ENCODE results near the gene MPV17L2.

The MPV17L2 gene

DNA sequence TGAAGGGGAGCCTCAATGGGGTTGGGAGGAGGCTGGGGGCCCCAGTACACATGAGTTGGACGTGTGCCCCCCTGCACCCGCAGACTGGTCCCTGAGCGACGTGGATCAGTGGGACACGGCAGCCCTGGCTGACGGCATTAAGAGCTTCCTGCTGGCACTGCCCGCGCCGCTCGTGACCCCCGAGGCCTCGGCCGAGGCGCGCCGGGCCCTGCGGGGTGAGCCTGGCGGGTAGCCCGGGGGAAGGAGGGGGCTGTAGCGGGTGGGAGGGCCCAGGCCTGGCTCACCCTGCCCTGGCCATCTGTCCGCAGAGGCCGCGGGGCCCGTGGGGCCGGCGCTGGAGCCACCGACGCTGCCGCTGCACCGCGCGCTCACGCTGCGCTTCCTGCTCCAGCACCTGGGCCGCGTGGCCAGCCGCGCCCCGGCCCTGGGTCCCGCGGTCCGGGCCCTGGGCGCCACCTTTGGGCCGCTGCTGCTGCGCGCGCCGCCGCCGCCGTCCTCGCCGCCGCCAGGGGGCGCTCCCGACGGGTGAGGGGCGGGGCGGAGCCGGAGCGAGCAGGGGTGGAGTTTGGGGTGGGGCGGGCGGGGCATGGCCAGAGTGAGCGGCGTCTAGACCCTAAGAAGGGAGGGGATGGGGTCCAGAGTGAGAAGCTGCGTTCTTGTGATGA lies 31.9 kb upstream of the MPV17L2 start:
- DNase-seq, result peak; percentile 51

DNA sequence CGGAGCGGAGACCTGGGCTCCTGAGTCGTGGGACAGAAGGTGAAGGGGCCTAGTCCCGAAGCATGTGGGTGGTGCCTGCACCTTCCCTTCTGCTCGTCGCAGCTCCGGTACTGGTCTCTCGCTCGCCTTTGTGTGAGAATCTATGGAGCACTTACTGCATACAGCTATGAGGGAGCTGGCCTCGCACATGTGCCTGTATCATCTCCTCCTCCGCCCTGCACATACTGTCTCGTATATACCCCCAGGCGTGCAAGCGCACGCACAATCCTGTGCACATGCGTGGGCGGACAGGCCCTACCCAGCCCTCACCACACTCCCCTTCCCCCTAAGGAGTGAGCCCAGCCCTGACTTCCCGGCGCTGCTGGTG lies 31.4 kb upstream of the MPV17L2 start:
- no peak for DNase-seq

DNA sequence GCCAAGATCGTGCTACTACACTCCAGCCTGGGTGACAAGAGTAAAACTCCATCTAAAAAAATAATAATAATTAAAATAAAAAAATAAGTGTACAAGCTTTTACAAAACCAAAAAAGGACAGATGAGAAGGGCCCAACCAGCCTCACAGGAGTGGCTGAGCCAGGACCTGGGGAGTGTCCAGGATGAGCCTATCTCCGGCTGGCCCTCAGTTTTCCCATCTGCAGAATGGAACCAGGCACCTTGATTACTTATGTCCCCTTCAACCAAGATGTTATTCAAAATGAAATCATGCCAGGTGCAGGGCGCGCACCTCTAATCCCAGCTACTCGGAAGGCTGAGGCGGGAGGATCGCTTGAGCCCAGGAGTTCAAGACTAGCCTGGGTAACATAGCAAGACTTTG lies 28.9 kb upstream of the MPV17L2 start:
- DNase-seq, result no peak

DNA sequence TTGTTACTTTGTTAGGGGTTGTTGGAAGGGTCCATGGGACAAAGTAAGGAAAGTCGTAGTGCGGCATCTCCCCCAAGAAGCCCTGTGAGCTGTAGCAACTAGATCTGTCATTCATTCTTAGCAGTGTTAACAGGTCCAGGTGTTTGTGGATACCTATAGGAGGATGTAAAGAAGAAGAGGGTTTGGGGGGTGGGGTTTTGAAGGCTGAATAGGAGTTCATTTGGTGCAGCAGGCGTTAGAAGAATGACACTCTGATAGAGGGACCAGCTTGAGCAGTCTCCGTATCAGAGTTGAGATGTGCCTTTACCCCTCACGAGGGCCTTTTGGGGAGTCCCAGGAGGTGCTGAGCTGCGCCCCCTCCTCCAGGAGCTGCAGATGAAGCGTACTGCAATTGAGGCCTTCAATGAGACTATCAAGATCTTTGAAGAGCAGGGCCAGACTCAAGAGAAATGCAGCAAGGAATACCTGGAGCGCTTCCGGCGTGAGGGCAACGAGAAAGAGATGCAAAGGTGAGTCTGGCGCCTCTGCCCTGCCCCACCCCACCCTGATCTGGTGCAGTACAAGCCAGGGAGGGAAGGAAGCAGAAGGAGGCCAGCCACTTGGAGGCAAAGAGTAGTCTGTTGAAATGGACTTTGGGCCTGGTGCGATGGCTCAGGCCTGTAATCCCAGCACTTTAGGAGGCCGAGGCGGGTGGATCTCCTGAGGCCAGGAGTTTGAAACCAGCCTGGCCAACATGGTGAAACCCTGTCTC lies 27.0 kb upstream of the MPV17L2 start:
- DNase-seq, result no peak

DNA sequence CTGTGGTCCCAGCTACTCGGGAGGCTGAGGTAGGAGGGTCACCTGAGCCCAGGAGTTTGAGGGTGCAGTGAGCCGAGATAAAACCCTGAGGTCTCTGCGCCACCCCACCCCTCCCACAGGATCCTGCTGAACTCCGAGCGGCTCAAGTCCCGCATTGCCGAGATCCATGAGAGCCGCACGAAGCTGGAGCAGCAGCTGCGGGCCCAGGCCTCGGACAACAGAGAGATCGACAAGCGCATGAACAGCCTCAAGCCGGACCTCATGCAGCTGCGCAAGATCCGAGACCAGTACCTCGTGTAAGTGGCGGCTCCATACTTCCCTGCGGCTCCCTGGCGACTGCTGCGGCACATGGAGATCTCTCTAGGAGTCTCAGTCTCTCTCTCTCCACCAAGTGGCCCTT lies 26.0 kb upstream of the MPV17L2 start:
- no peak for DNase-seq

DNA sequence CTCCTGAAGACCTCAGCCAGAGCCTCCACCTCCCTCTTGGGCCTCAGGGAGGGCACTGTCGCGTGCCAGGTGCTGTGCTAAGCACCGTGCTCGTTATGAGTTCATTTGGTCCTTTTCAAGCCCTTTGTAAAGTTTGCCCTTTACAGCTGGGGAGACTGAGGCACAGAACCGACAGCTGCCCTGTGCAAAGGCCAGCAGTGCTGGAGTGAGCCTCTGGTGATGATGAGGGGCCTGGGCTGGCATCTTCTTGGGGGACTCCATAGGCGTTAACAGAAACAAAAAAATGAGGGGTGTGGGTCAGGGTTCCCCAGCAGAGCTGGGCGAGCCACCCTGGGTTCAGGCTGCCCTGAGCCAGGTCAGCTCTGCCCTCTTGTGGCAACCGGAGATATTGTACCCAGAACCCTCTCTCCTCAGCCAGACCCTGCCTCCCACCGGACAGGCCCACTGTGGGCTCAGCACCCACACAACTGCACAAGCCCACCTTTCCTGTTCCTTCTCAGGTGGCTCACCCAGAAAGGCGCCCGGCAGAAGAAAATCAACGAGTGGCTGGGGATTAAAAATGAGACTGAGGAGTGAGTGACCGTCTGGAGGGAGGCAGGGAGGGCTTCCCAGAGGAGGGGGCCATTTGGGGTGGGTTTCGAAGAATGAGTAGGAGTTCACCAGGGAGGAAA lies 24.9 kb upstream of the MPV17L2 start:
- DNase-seq, result peak; percentile 1

DNA sequence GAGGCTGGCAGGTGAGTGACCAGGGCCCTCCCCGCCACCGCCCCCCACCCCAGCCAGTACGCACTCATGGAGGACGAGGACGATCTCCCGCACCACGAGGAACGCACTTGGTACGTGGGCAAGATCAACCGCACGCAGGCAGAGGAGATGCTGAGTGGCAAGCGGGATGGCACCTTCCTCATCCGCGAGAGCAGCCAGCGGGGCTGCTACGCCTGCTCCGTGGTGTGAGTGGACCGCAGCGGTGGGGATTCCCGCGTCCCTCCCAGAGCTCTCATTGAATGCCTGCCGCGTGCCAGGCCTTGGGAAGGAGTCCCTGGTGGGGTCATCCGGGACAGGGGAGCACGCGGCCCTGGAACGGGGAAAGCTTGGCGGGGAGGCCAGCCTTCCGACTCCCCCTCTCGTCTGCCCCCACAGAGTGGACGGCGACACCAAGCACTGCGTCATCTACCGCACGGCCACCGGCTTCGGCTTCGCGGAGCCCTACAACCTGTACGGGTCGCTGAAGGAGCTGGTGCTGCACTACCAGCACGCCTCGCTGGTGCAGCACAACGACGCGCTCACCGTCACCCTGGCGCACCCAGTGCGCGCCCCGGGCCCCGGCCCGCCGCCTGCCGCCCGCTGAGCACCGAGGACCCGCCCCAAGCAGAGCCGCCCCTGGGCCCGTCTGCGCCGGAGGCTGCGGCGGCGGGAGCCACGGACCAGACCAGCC lies 24.2 kb upstream of the MPV17L2 start:
- no peak for DNase-seq

DNA sequence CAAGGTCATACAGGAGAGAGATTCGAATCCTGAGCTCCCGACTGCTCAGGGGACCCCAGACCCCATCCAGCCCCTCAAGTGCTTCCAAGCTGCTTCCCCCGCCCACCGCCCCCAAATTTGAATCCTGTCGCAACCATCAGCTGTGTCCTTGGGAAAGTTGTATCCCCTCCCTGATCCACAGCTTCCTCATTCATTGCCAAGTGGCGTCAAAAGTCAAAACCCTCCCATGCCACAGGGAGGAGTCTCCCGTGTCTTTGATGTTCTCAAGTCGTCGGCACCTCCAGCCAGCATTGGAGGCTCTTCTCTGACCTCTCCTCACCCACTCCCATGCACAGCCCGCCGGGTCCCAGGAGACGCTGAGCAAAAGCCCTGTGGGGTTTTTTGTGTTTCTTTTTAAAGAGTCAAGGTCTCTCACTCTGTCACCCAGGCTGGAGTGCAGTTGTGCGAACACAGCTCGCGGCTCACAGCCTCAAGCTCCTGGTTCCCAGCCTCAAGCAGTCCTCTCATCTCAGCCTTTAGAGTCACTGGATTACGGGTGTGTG lies 22.2 kb upstream of the MPV17L2 start:
- no peak for DNase-seq

DNA sequence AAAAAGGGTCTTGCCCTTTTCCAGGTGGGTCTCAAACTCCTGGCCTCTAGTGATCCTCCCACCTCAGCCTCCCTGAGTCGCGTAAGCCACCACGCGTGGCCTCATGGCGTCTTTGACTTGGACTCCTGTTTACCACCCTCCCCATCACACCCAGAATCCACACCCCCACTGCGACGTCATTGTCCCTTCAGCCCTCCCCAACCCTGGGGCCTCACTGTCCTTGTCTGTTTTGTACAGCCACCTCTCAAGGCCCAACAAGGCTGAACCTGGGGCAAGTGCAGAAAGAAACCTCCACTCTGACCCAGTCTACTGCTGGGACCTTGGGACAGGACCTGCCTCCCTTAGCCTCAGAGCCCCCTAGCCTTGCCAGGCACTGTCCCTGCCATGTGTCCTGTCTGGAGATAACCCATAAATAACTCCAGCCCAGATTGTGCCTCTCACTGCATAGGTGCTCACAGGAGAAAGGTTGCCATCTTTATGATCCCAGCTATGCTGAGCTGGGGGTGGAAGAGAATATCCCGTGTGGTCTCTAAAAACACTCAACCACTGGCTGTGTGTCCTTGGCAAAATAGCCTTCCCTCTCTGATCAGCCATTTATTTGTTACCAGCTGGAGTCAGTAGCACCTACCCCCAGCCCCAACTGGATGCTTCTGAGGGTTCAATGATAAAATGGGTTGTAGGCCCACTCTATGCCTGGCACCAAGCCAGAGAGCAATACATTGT lies 21.3 kb upstream of the MPV17L2 start:
- no peak for DNase-seq

DNA sequence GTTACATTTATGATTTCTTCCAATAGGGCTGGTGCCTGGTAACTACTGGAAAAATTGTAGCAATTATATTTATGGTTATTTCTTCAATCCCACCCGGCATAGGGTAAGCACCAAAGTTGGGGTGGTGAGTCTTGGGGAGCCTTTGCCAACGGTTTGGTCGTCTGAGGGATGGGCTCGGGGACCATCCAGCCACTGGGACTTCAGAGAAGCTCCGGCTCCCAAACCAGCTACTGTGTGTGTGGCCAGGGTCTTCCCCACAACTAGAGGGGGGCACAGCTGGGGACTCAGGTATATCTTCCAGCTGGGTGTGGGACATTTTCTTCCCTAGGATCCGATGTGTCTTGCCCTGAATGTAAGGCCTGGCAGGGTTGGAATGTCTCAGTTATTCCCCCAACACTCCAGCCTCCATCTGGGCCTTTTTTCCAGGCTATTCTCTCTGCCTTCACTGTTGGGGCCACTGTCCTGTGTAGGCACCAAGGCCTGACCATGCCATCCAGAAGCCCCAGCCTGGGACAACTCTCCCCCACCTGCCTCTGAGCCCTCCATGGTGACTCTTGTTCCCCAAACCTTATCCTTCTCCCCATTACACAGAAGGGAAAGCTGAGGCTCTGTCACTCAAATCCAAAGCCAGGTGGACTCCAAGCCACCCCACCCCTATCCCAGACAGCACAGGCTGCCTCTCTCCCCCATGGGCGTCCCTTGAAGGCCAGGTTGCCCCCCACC lies 20.5 kb upstream of the MPV17L2 start:
- no peak for DNase-seq

DNA sequence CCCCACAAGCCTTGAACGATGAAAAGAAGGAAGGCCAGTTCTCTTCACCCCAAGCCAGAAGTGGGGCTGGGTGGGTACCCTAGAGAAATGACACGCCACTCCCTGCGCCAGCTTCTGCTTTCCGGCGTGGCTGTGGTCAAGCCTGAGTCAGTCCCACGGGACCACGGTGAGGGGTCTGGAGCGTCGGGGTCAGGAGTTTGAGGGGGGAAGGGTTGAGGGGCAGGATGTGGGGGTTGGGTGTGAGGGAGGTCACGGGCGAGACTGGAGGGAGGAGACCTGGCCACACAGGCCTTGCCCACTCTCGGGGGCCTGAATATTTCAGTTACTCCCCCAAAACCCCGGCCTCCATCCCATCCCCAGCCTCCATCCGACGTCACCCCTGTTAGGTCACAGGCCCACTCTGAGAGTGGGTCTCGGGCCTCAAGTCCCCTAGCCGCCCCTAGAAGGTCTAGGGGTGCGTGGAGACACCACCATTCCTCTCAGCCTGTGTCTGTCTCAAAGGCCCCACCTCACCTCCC lies 19.9 kb upstream of the MPV17L2 start:
- DNase-seq, result no peak

DNA sequence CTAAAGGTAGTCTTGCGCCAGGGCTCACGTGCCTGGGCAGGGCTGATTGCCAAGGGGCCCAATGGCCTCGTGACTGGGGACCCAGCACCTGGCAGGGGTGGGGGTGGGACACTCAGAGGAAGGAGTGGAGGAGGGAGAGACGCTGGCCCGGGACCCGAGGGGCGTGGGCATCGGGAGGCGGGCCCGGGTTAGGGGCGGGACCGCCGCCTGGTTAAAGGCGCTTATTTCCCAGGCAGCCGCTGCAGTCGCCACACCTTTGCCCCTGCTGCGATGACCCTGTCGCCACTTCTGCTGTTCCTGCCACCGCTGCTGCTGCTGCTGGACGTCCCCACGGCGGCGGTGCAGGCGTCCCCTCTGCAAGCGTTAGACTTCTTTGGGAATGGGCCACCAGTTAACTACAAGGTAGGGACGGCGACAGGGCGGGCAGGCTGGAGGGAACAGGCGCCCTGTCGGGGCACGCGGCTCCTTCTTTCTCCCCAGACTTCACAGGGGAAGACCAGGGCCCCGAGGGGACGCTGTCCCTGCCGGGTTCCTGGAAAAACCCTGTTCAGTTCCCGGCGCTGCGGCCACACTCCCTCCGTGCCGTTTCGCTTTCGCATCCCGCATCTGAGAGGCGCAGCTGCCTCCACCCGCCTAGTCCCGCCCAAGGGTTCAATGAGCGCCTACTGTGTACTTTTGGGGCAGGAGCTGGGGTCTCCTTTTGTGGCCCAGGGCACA lies 19.3 kb upstream of the MPV17L2 start, which contains the start of gene IFI30:
Gene IFI30 (plus strand): TSS at position 242 of the 717 bp plus-strand sequence. CDS start 29 bp downstream, at position 271.
- peak; percentile 78 for DNase-seq

DNA sequence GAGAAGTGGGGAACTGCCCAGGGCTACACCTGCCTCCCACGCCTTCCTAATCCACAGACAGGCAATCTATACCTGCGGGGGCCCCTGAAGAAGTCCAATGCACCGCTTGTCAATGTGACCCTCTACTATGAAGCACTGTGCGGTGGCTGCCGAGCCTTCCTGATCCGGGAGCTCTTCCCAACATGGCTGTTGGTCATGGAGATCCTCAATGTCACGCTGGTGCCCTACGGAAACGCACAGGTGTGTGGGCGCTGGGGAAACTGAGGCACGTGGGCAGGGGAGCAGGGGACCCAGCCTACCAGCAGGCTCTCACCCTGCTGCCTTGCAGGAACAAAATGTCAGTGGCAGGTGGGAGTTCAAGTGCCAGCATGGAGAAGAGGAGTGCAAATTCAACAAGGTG lies 18.0 kb upstream of the MPV17L2 start:
- DNase-seq, result no peak

DNA sequence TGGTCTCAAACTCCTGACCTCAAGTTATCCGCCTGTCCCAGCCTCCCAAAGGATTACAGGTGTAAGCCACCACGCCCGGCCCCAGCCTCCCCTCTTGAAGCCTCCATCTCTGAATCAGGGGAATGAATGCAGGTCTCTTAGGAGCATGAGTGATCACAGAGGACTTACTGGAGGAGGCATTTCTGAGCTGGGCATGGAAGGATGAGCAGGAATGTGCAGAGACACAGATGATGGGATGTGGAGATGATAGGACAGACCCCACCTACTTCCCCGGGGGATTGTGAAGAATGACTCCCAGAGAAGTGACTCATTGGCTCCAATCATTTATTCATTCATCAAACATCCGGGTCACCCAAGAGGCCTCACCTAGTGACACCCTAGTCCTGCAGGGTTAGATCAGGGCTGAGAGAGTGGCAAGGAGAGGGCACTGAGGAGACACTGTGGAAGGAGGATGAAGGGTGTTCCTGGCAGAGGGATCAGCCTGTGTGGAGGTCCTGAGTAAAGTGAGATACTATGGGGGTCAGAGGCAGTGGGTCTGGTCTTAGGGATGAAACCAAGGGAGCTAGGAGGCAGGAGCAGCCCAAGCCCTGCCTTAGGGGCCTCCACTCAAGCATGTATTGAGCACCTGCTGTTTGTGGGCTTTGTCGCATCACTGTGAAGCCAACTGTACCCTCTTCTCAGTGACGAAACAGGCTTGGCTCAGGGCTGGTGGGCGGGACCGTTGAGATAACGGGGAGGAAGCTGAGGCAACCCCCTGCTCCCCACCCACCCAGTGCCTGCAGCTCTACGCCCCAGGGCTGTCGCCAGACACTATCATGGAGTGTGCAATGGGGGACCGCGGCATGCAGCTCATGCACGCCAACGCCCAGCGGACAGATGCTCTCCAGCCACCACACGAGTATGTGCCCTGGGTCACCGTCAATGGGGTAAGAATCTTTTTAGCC lies 16.4 kb upstream of the MPV17L2 start:
- DNase-seq, result no peak

DNA sequence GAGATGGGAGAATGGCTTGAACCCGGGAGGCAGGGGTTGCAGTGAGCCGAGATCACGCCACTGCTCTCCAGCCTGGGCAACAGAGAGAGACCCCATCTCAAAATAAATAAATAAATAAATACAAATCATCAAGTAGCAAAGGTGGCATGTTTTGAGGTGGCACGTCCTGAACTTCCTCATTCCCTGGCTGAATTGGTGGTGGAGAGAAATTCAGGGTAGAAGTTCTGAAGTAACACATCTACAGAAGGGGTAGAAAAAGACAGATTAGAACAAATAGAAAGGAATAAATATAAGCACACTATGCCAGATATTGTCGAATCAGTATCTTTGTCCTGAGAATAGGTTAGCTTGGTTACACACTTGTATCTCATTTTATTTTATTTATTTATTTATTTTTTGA lies 13.1 kb upstream of the MPV17L2 start:
- no peak for DNase-seq

DNA sequence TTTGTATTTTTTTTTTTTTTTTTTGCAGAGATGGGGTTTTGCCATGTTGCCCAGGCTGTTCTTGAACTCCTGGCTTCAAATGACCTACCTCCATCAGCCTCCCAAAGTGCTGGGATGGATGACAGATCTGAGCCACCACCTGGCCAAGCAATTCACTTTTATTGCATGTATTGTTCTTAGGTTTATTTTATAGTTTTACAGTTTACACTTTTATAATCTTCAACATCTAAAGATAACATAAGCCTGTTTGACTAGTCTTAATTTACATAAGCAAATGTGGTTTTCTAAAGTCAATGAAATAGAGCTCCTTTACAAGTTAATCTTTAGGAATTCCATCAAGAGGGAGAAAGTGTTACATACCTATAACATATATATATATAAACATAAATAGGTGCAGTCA lies 9.5 kb upstream of the MPV17L2 start:
- DNase-seq, result no peak

DNA sequence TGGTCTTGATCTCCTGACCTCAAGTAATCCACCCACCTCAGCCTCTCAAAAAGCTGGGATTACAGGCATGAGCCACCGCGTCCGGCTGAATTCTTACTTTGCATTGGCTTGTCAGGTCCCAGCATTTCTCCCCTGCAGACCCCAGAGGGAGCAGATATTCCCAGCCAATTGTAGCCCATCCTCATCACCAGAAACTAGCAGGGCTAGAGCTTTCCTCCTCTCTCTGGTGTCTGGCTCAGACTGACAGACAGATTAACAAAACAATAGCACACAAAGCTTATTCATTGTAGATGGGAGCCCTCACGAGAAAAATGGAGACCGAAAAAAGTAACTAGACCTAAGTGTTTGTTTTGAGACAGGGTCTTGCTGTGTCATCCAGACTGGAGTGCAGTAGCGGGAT lies 7.5 kb upstream of the MPV17L2 start:
- DNase-seq, result no peak

DNA sequence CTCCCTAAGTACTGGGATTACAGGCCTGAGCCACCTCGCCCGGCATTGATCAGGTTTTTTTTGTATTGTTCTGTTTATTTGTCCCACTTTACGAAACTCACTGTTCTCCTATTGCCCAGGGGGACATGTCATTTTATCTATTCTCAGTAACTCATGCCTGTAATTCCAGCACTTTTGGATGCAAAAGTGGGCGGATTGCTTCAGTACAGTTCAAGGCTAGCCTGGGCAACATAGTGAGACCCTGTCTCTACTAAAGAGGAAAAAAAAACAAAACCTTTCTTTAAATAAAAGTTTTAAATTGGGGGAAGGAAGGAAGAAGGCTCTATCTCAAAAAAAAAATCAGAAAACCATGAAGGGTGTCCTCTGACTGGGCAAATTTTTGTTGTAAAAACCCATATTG lies 2.7 kb upstream of the MPV17L2 start:
- no peak for DNase-seq

DNA sequence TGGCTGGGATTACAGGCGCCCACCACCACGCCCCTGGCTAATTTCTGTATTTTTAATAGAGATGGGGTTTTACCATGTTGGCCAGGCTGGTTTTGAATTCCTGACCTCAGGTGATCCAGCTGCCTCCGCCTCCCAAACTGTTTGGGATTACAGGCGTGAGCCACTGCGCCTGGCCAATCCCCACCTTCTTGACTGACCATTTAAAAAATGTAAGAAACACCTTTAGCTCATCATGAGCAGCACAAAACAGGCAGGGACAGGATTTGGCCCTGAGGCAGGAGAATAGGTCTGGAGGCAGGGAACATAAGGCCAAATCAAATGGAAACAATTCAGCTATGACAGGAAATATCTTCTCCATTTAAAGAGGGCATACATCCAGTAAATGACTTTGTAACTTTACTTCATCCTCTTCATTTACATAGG lies 1.4 kb upstream of the MPV17L2 start:
- DNase-seq, result no peak

Measured in COR-L47 (cell line).